SK-N-MC (cell line): ENCODE data around the gene BSDC1.
"Not testable (repeated sequence)": the region's sequence is repeated elsewhere in the genome, so short reads cannot be mapped to it uniquely, and the experiment has no call there.

Experiments used
- EZH2 ChIP-seq: fragments of 200-600 bp; sonication (generic); IDR thresholded peaks from one replicate; pipeline ENCODE4 v1.6.1; 2017; ENCODE audit warnings: antibody characterized with exemption
- POLR2AphosphoS5 ChIP-seq: IDR thresholded peaks from 2 replicates; pipeline ENCODE4 v1.6.1; 2012; ENCODE audit warnings: mild to moderate bottlenecking, low read depth, low read length, borderline replicate concordance

DNA sequence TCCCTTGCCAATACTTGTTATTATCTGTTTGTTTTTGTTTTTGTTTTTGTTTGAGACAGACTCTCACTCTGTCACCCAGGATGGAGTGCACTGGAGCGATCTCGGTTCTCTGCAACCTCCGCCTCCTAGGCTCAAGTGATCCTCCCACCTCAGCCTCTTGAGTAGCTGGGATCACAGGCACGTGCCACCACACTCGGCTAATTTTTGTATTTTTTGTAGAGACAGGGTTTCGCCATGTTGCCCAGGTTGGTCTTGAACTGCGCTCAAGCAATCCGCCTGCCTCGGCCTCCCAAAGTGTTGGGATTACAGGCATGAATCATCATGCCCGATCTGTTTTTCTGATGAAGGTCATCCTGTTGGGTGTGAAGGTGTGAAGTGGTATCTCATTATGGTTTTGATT is 47.2 kb upstream of the BSDC1 start:
- not testable (repeated sequence) for TF ChIP-seq EZH2, POLR2AphosphoS5
